ENCODE measurements around the gene SPEN.

SPEN gene

DNA sequence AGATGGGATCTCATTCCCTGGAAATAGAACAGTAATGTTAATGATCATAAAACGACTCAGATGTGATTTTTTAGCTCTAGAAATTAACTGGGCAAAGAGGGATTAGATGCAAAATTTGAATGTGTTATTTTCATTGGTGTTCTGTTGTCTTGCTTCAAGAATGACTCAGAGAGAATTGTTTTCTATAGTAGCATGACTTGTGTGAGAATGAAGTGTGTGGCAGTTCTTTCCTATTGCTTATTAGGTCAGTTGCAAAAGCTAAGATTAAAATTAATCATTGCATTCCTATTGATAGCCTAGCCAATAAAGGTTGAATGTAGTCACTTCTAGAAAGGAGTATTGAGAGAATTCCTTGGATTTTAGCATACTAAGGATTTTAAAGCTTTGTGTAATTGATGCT, 22.9 kb downstream of the SPEN start:
- H2BK5ac ChIP-seq (ENCODE audit: low read depth, low read length, poor library complexity): no peak overlapping the region
- H3K9me3 ChIP-seq (ENCODE audit: insufficient read depth, low read depth, low read length): no peaks in the 10 kb centered on the region
- no peak overlapping the region for H4K12ac ChIP-seq (ENCODE audit: low read depth, low read length)
- no peak overlapping the region for H4K8ac ChIP-seq (ENCODE audit: low read depth, low read length)
- H2AFZ ChIP-seq (ENCODE audit: insufficient read depth, low read length, poor library complexity): no peak overlapping the region
- no peak overlapping the region for H3K23ac ChIP-seq (ENCODE audit: low read length)
- no peak overlapping the region for H3K4me3 ChIP-seq (ENCODE audit: low read depth, low read length)
- H2AK5ac ChIP-seq (ENCODE audit: low read length): no peak overlapping the region
- no peak overlapping the region for H3K18ac ChIP-seq (ENCODE audit: low read length)
- no peak overlapping the region for H4K91ac ChIP-seq (ENCODE audit: low read depth, low read length)
- no CpG with 5 or more reads among the region's 1 CpG for WGBS (ENCODE audit: extremely low coverage, insufficient coverage, insufficient read length)
- H2BK120ac ChIP-seq (ENCODE audit: insufficient read depth, low read length, poor library complexity): no peak overlapping the region
- H3K36me3 ChIP-seq (ENCODE audit: control insufficient read depth in 1 of 2, insufficient read depth in 2 of 2, low read length in 2 of 2): peaks cover 5 to 6% of the 10 kb centered on the region in 2 experiments
- H2BK12ac ChIP-seq (ENCODE audit: low read length): no peak overlapping the region
- no peak overlapping the region for H3K4me2 ChIP-seq (ENCODE audit: low read length)
- H3K27me3 ChIP-seq (ENCODE audit: insufficient read depth, low read length): no peaks in the 10 kb centered on the region
- no peak for DNase-seq
- H3K27ac ChIP-seq (ENCODE audit: low read depth, low read length): no peak overlapping the region
- H3K4me1 ChIP-seq (ENCODE audit: control insufficient read depth in 1 of 2, insufficient read depth in 2 of 2, low read length in 2 of 2): no peaks in the 10 kb centered on the region
- H3K9ac ChIP-seq (ENCODE audit: low read length): no peak overlapping the region
- no peak overlapping the region for H3K4ac ChIP-seq (ENCODE audit: low read depth, low read length)
- H3K14ac ChIP-seq (ENCODE audit: low read length): no peak overlapping the region
- H3K79me1 ChIP-seq (ENCODE audit: low read length): no peaks in the 10 kb centered on the region
- no peaks in the 10 kb centered on the region for H3K79me2 ChIP-seq (ENCODE audit: control insufficient read depth, insufficient read depth, low read length, poor library complexity)

DNA sequence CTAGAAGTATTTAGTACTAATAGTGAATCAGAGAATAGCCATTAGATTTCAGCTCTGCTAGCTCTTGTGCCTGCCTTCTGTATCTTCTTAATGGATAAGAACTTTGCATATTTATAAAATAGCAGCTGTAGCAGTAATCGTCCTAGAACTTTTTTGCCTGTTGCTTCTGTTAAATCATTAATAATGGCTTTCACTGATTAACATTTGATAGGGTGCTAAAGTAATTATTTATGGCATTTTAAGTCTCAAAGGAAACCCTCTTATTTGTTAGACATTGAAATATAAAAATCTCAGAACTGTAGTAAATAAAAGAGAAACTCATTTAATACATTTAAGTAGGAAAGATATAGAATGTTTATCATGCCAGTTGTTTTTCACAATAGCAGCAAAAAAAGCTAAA, 27.0 kb downstream of the SPEN start:
- Histone ChIP-seq H3K79me1 (ENCODE audit: low read length) (no peaks in the 10 kb centered on the region), H2BK12ac (ENCODE audit: low read length) (no peak overlapping the region), H3K4me1 (ENCODE audit: control insufficient read depth in 1 of 2, insufficient read depth in 2 of 2, low read length in 2 of 2) (no peaks in the 10 kb centered on the region), H3K14ac (ENCODE audit: low read length) (no peak overlapping the region), H3K4me3 (ENCODE audit: low read depth, low read length) (no peak overlapping the region), H2BK5ac (ENCODE audit: low read depth, low read length, poor library complexity) (no peak overlapping the region), H2AFZ (ENCODE audit: insufficient read depth, low read length, poor library complexity) (no peak overlapping the region), H4K91ac (ENCODE audit: low read depth, low read length) (no peak overlapping the region), H4K12ac (ENCODE audit: low read depth, low read length) (no peak overlapping the region), H3K36me3 (ENCODE audit: control insufficient read depth in 1 of 2, insufficient read depth in 2 of 2, low read length in 2 of 2) (peaks cover 7 to 10% of the 10 kb centered on the region in 2 experiments), H3K4ac (ENCODE audit: low read depth, low read length) (no peak overlapping the region), H3K4me2 (ENCODE audit: low read length) (no peak overlapping the region), H3K9ac (ENCODE audit: low read length) (no peak overlapping the region), H3K23ac (ENCODE audit: low read length) (no peak overlapping the region), H3K9me3 (ENCODE audit: insufficient read depth, low read depth, low read length) (no peaks in the 10 kb centered on the region), H3K27ac (ENCODE audit: low read depth, low read length) (no peak overlapping the region), H2AK5ac (ENCODE audit: low read length) (no peak overlapping the region), H3K18ac (ENCODE audit: low read length) (no peak overlapping the region), H3K27me3 (ENCODE audit: insufficient read depth, low read length) (no peaks in the 10 kb centered on the region), H3K79me2 (ENCODE audit: control insufficient read depth, insufficient read depth, low read length, poor library complexity) (no peaks in the 10 kb centered on the region), H4K8ac (ENCODE audit: low read depth, low read length) (no peak overlapping the region), H2BK120ac (ENCODE audit: insufficient read depth, low read length, poor library complexity) (no peak overlapping the region)
- no peak for DNase-seq
- WGBS (ENCODE audit: extremely low coverage, insufficient coverage, insufficient read length): no CpG with 5 or more reads among the region's 1 CpG

DNA sequence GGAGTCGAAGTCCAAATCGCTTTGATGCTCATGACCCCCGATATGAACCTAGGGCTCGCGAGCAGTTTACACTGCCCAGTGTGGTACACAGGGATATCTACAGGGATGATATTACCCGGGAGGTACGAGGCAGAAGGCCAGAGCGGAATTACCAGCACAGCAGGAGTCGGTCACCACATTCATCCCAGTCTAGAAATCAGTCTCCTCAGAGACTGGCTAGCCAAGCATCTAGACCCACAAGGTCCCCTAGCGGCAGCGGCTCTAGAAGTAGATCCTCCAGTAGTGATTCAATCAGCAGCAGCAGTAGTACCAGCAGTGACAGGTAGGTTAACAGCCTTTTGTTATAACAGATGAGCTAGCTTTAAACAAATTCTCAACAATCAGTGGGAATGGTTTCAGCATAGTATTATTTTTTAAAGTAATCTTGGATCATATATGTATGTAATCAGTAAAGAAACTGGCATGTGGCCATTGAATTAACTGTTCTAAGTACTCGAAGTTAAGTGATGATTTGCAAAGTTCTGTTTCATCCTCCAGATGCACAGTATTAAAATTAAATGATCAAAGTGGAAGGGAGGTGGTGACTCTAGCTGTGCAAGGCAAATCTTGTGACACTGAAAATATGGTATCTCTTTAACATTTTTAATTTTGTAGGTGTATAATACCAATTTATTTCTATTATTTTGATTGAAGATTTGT, 29.0 kb downstream of the SPEN start:
- Histone ChIP-seq H3K79me1 (ENCODE audit: low read length) (no peaks in the 10 kb centered on the region), H3K27me3 (ENCODE audit: insufficient read depth, low read length) (no peaks in the 10 kb centered on the region), H3K27ac (ENCODE audit: low read depth, low read length) (no peak overlapping the region), H3K18ac (ENCODE audit: low read length) (no peak overlapping the region), H2AK5ac (ENCODE audit: low read length) (no peak overlapping the region), H4K91ac (ENCODE audit: low read depth, low read length) (no peak overlapping the region), H3K4ac (ENCODE audit: low read depth, low read length) (no peak overlapping the region), H3K23ac (ENCODE audit: low read length) (peak overlapping the region; percentile 3), H3K79me2 (ENCODE audit: control insufficient read depth, insufficient read depth, low read length, poor library complexity) (no peaks in the 10 kb centered on the region), H3K4me3 (ENCODE audit: low read depth, low read length) (no peak overlapping the region), H2BK12ac (ENCODE audit: low read length) (no peak overlapping the region), H3K36me3 (ENCODE audit: control insufficient read depth in 1 of 2, insufficient read depth in 2 of 2, low read length in 2 of 2) (peaks cover 7 to 10% of the 10 kb centered on the region in 2 experiments), H2AFZ (ENCODE audit: insufficient read depth, low read length, poor library complexity) (no peak overlapping the region), H3K9ac (ENCODE audit: low read length) (no peak overlapping the region), H2BK5ac (ENCODE audit: low read depth, low read length, poor library complexity) (no peak overlapping the region), H4K12ac (ENCODE audit: low read depth, low read length) (no peak overlapping the region), H3K4me2 (ENCODE audit: low read length) (no peak overlapping the region), H3K4me1 (ENCODE audit: control insufficient read depth in 1 of 2, insufficient read depth in 2 of 2, low read length in 2 of 2) (no peaks in the 10 kb centered on the region), H3K14ac (ENCODE audit: low read length) (no peak overlapping the region), H4K8ac (ENCODE audit: low read depth, low read length) (no peak overlapping the region), H3K9me3 (ENCODE audit: insufficient read depth, low read depth, low read length) (no peaks in the 10 kb centered on the region), H2BK120ac (ENCODE audit: insufficient read depth, low read length, poor library complexity) (no peak overlapping the region)
- no CpG with 5 or more reads among the region's 12 CpGs for WGBS (ENCODE audit: extremely low coverage, insufficient coverage, insufficient read length)
- DNase-seq: peak; percentile 54 to 58

DNA sequence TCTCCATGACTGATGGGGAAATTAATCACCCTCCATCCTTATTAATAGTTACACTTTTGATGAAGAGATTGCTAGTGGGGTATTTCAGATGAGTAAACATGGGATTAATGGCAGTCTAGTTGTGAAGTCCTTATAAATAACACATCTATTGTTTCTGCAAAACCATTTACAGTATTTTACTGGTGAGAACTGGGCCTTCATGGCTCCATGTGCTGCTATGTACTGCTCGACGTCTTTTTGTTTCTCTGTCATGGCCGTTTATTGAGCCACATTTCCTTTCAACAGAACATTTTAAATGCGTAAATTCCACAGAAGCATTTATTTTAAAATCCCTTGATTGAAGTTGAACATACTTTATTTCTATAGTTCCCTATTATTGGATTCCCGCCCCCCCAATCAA, 34.5 kb downstream of the SPEN start:
- Histone ChIP-seq H3K4ac (ENCODE audit: low read depth, low read length) (no peak overlapping the region), H3K9ac (ENCODE audit: low read length) (no peak overlapping the region), H2AK5ac (ENCODE audit: low read length) (no peak overlapping the region), H3K27ac (ENCODE audit: low read depth, low read length) (no peak overlapping the region), H2BK12ac (ENCODE audit: low read length) (no peak overlapping the region), H4K8ac (ENCODE audit: low read depth, low read length) (no peak overlapping the region), H3K23ac (ENCODE audit: low read length) (no peak overlapping the region), H3K14ac (ENCODE audit: low read length) (no peak overlapping the region), H3K9me3 (ENCODE audit: insufficient read depth, low read depth, low read length) (no peaks in the 10 kb centered on the region), H2BK120ac (ENCODE audit: insufficient read depth, low read length, poor library complexity) (no peak overlapping the region), H3K4me3 (ENCODE audit: low read depth, low read length) (no peak overlapping the region), H3K79me1 (ENCODE audit: low read length) (no peaks in the 10 kb centered on the region), H4K91ac (ENCODE audit: low read depth, low read length) (no peak overlapping the region), H2BK5ac (ENCODE audit: low read depth, low read length, poor library complexity) (no peak overlapping the region), H3K36me3 (ENCODE audit: control insufficient read depth in 1 of 2, insufficient read depth in 2 of 2, low read length in 2 of 2) (peaks cover 0 to 3% of the 10 kb centered on the region in 2 experiments), H4K12ac (ENCODE audit: low read depth, low read length) (no peak overlapping the region), H2AFZ (ENCODE audit: insufficient read depth, low read length, poor library complexity) (no peak overlapping the region), H3K4me1 (ENCODE audit: control insufficient read depth in 1 of 2, insufficient read depth in 2 of 2, low read length in 2 of 2) (peaks cover 0 to 5% of the 10 kb centered on the region in 2 experiments), H3K4me2 (ENCODE audit: low read length) (no peak overlapping the region), H3K18ac (ENCODE audit: low read length) (no peak overlapping the region), H3K27me3 (ENCODE audit: insufficient read depth, low read length) (no peaks in the 10 kb centered on the region), H3K79me2 (ENCODE audit: control insufficient read depth, insufficient read depth, low read length, poor library complexity) (peaks cover 1% of the 10 kb centered on the region)
- DNase-seq: no peak
- no CpG with 5 or more reads among the region's 5 CpGs for WGBS (ENCODE audit: extremely low coverage, insufficient coverage, insufficient read length)
